Effector CD8-positive, alpha-beta T cell (primary cell): Measurements from ENCODE around the gene RP2.
A peak's percentile ranks its signal among the peaks of the same experiment; 100 is the strongest.

Experiments used
- DNase-seq: peaks from one replicate; lab custom pipeline; 2025; lab: John Stamatoyannopoulos, UW
- total RNA-seq, 4 experiments: gene quantifications; one replicate each; lab custom pipeline; 2026; lab: John Stamatoyannopoulos, UW

Gene RP2
- 19.3 to 23.9 (median 19.8) reads per million in 4 experiments for total RNA-seq

- DNase-seq = peak; percentile 81
Measured at GRCh38 chrX:46836701-46837557, at the start of gene RP2. Gene RP2, plus strand, starts transcription at chrX:46837043. Its CDS starts 58 bp downstream, at chrX:46837101.

DNA sequence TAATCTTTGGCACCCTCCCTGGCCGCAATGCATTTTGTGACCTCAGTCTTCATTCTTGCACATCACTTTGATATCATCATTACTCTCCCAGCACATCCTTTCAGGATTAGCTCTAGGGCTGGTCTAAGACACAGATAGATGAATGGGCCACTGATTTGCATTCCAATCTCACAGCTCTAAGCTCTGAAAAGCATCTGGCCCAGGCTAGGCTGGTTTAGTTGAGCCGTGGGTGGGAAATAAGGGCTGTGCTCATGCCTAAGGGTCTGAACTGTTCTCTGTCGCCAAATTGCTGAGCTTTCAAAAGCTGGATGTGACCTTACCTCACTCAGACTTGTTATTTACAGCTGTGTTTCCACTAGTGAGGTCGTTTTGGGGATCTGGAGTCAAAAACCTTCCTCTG is 47.9 kb upstream of the RP2 start:
- no peak for DNase-seq

- no peak for DNase-seq
Measured at GRCh38 chrX:46791927-46792809, 44.7 kb upstream of the RP2 start.

DNA sequence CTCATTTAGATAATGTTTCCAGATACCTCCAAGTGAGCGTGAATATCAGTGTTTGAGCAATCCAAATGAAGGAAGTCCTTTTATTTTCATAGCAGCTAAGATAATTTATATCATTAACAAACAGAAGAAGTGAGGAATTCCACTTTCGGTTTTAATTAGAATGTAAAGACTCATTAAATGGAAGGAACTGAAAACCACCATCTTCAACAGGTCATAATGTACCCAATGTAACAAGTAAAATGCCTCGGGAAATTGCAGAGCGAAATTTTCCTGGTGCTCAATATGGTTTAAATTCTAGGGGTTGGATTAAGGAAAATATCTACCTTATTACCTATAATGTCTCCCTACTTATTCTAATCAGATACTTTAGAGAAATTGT is 44.0 kb upstream of the RP2 start:
- DNase-seq = no peak

DNA sequence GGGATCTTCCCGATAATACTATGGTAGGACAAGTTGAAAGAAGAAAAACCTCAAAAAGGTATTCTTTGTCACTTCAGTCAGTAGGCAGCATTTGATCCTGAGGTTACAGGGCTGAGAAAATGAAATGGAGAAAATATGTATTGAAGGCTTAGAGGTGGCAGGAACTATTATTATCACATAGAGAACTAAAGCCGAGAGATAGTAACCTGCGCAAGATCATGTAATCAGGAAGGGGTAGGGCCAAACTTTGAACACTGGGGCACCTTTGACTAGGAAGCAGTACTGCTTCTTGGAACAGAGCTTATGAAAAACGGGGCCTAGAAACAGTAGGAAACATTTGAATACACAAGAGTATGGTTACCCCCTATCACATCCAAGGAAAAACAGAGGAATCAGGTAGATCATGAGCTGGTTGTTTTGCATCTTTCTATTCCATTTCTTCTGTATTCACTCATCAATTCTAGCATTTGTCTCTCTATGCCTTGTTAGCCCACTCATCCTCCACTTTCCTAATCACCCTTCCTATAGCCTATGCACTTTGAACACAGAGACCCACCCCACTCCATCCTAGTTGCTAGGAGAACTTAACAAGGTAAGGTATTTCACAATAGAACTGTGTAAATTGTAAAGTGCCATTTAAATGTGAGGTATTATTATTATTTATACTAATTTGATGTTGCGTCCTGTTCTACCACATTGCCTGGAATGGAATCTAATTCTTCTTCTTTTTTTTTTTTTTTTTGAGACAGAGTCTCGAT is 43.3 kb upstream of the RP2 start:
- DNase-seq = no peak

DNA sequence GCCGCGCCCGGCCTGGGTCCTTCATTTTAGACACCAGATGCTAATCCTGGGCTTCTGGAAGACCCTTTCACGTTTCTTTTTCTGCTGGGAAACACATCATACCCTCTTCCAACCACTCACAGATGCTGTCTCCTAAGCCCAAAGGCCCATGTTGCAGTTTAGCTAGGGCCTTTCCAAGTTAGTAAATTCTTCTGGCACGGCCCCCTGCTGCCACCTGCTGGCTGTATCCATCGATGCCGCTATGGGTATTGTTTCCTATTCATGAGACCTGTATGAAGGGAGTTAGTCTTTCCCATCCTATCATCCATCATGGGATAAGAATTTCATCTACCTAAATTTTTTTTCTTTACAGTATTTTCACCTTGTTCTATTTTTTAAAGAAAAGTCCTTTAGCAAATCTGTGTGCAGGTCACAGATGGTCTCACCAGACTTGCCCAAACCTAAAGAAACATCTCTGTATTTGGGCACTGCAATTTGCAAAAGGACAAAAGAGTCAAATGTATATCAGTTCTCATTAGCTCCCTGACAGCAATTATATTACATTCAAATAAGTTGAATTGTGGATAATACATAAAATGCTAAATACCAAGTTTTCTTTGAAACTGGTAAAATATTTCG is 40.2 kb upstream of the RP2 start:
- peak; percentile 38 for DNase-seq

GRCh38 chrX:46803140-46803539 is 33.7 kb upstream of the RP2 start:
- no peak for DNase-seq

- DNase-seq = no peak
Measured at GRCh38 chrX:46805270-46805669, 31.6 kb upstream of the RP2 start.

GRCh38 chrX:46811121-46811520 is 25.7 kb upstream of the RP2 start:
- no peak for DNase-seq

- DNase-seq = no peak
Measured at GRCh38 chrX:46812445-46812844, 24.4 kb upstream of the RP2 start.

- DNase-seq = no peak
Measured at GRCh38 chrX:46814966-46815365, 21.9 kb upstream of the RP2 start.

DNA sequence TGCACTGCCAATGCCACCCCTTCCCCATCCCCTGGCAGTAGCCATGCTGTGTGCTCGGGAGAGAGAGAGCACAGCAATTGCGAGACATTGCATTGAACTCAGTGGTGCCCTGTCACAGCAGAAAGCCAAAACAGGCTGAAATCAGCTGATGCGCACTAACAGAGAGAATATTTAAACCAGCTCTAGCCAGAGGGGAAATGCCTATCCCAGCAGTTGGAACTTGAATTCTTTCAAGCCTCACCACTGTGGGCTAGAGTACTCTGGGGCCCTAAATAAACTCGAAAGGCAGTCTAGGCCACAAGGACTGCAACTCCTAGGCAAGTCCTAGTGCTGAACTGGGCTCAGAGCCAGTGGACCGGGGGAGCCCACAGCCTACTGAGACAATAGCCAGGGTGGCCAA is 17.7 kb upstream of the RP2 start:
- DNase-seq = no peak

DNA sequence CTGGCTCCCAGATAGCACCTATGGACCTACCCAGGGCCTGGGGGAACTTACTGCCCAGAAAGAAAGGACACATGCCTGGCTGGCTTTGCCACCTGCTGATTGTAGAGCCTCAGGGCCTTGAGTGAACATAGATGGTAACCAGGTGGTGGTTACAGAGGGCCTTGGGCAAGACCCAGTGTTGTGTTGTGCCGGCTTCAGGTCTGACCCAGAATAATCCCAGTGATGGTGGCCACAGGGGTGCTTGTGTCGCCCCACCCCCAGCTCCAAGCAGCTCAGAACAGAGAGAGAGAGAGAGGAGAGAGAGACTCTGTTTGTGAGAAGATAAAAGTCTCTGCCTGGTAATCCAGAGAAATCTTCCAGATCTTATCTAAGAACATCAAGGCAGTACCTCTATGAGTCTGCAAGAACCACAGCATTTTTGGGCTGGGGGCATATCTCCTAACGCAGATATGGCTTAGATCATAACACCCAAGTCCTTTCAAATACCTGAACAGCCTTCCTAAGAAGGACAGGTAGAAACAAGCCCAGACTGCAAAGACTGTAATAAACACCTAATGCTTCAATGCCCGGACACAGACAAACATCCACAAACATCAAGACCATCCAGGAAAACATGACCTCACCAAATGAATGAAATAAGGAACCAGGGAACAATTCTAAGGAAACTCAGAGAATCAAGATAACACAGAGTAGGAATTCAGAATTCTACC is 16.3 kb upstream of the RP2 start:
- no peak for DNase-seq

DNA sequence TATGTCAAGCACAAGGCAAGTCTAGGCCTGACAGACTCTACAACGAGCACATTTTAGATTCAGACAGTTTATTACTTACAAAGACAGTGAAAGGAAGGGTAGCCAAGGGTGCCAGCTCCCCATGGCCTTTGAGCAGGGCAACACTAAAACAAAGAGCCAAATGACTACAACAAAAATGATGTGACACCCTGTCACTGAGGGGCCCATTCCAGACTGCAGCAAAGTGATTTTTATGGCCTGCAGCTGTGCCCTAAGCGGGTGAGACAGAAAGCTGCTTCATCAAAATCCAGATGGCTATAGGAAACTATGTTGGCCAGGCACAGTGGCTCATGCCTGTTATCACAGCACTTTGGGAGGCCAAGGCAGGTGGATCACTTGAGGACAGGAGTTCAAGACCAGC is 13.4 kb upstream of the RP2 start:
- DNase-seq = no peak

GRCh38 chrX:46831765-46832327 is 5.0 kb upstream of the RP2 start:
- no peak for DNase-seq

DNA sequence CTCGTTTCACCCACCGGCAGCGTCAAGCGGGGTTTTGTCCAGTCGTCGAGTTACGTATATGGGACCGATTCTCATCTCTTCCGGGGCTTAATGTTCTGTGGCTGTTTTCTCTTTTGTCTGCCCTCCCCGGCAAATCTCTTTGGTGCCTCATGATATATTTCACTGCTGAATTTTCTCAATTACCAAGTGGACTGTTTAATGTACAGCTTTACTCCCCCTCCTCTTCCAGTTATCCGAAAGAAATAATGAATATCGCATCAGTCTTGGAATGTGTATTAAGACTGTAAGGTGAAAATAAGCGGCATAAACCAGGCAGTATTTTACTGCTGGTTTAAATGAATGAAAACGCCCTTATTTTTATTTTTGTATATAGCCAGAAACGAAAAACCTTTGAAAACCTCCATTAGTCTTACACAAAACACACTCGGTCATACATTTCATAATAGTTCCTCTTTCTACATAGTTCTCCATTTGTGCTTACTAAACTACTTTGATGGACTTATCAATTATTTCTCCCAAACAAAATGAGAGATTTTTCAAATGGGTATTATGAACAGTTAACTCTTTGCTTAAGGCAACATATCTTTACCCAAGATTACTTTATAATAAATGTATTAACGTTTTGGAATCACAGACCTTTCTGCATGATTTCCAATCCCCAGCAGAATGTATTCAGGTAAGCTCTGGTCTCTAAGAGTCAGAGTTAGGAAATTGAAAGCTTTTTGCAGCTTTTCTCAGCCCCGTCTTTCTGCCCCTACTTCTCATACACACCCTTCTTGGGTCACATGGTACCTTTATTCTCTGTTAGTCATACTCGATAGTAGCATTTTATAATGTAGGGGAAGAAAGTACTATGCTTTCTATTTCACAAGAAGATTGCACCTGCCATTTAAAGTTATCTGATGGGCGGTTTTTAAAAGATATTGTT is 979 bp downstream of the RP2 start:
- no peak for DNase-seq

DNA sequence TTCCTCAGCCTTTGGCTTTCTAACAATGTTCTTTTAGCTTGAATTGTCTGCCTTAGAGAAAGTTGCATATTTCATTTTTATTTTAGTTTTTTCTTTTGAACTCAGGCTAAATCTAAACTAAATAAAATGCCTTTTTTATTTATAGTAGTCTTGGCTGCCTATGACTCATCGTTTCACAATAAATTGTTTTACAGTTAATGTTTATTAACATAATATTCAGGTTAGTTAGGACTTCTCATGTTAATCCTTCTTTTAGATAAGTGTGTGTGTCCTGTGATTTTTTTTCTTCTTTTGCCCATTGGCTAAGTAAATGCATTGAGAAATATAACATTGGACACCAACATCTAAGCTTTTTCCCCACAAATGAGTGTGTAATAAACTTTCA is 1.6 kb downstream of the RP2 start:
- no peak for DNase-seq

DNA sequence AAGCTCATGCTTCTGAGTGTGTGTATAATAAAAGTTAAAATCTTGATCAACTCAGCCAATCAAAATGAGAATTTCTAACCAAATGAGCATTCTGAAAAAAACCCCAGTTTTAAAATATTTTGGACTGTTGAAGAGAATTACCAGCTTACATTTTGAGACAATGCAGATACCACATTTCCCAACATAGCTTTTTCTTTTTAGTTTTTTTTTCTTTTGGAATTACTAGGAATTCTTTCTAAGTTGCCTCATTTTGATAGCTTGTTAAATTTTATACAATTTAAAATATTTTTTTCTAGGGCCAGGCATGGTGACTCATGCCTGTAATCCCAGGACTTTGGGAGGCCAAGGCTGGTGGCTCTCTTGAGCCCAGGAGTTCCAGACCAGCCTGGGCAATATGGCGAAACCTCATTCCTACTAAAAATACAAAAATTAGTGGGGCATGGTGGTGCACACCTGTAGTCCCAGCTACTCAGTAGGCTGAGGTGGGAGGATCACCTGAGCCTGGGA is 2.2 kb downstream of the RP2 start:
- no peak for DNase-seq

DNA sequence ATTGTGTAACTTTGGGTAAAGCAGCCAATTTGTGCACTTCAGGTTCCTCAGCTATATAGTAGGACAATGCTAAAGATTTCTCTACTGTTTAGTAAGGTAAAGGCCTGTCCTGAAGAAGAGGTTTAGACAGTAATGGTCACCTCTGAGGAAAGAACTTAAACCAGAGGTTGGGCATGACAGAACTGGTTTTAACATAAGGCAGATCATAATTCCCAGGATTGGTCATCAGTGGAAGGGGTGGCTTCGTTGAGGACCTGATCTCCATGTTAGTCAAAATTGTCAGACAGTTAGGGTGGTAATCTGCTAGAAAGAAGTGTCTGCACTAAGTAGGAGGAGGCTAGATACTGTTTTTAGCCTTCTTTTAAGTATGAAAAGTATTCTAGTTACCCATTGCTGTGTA is 4.1 kb downstream of the RP2 start:
- no peak for DNase-seq
